ENCODE results near the gene RGS18.
"Not testable (repeated sequence)": the region's sequence is repeated elsewhere in the genome, so short reads cannot be mapped to it uniquely, and the experiment has no call there.

RGS18 gene, protein sequence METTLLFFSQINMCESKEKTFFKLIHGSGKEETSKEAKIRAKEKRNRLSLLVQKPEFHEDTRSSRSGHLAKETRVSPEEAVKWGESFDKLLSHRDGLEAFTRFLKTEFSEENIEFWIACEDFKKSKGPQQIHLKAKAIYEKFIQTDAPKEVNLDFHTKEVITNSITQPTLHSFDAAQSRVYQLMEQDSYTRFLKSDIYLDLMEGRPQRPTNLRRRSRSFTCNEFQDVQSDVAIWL

DNA sequence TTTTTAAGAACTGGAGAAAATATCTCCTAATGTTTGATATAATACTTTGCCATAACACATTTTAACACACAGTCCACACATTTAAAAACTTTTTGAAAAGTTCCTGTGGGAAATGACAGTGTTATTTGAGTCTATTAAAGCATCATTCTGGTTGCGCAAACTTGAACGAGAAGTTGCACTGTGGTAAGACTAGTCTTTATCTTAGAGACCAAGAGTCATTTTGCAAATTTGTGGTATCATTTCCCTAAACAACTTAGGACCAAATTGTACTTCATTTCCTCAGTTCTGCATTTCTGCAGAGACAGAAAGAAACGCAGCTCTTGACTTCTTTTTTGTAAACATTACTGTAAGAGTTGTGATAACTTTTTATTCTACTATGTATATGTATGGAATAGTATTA is at the start of gene RGS18:
TSS of gene RGS18 (plus strand) at position 282 of the 400 bp plus-strand sequence. CDS start 176 bp downstream, outside the sequence.
- DNase-seq (ENCODE audit: low spot score) = peak; percentile 15

DNA sequence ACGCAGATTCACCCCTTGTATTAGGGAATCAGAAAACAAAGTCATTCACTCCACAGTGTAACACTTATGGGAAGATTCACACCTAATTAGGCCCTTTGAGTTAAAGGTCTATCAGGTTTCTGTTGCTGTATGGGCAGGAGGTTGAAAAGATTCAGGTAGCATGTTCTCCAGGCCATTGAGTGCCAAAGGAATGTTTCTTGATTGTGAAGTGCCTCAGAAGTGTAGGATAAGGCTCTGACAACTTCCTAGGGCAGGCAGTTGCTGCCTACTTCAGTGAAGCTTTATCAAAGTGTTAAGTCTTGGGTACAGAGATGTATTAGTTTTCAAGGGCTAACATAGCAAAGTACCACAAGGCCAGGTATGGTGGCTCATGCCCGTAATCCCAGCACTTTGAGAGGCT is 48.7 kb upstream of the RGS18 start:
- no peak for DNase-seq (ENCODE audit: low spot score)

DNA sequence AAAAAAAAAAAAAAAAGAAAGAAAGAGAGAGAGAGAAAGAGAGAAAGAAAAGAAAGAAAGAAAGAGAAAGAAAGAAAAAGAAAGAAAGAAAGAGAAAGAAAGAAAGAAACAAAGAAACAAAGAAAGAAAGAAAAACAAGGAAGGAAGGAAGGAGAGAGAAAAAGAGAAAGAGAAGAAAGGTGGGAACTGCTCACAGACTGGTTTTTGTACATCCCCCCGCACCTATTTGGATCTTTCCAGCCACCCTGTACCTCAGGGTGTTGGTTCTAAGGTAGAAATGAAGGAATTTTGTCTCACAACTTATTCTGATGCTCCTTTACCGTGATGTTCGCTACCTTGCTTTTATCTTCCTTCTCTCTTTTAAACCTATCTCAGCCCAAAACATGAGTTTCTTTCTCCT is 43.3 kb upstream of the RGS18 start:
- DNase-seq (ENCODE audit: low spot score) = no peak

DNA sequence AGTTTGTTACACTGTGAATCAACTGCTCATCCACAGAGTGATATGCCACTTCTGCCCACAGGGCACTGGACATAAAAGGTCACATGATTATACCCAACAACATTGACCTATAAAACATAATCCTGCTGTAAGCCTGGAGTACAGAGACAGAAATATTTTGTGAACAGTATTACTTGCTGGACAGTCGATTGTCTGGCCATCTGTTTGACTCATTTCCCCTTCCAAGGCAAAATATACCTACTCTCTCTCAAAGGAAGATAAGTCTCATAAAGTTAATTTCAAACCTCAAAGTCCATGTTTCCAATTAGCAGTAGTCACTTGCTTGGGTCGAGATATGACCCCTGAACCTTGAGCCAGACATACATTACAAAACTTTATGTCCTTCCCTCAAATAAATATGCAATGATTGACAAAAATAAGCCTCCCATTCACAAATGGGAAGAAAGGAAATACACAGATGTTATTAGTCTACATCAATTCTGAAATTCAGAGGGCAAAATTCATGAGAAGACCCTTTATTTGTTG is 39.3 kb upstream of the RGS18 start:
- no peak for DNase-seq (ENCODE audit: low spot score)

DNA sequence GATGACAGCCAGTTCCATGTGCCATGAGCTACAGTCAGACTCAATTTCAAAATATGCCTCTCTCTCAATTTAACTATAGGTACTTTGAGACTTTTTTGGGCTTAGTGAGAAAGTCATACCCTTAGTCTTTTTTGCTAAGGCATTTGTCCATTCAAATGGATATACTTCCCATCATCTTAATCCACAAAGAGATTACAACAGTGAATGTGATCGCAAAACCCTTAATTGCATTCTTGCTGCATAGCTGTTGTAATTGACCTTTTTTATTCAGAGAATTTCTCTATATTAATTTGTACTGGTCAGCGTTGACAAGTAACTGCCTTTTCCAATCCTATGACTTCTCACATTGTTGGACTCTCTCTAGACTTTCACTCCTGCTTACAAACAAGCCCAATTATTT is 38.6 kb upstream of the RGS18 start:
- DNase-seq (ENCODE audit: low spot score) = no peak

DNA sequence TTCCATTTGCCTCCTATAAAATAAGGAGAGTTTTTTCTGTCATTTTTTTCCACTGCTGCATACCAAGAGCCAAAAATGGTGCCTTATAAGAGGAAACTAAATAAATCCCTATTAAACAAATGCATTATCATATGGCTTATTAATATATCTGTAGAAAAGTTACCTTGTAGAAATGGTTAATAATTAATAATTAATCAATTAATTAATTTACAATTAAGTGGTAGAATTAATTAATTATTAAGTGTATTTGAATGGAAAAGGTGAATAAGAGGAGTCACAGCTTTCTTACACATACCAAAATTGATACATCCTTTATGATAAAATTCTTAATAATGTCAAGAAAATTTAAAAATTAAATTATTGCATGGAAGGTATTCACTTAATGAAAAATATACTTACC is 35.6 kb upstream of the RGS18 start:
- no peak for DNase-seq (ENCODE audit: low spot score)

DNA sequence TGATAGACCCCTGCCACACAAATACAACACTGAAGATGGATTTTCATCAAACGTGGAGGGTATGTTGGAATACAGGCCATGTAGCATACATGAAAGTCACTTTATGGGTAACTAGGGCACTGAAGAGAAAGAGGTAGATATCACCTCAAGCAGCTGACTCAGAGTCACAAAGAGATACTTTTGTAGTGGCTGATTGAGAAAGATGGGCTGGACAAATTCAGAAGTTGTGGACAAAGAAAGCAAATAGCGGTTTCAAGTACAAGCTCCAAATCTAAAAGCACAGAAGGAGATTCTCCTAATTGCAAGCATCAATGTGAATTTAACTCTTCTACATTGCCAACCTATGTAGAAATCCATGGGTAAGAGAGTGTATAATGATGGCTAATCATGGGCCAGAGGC is 35.0 kb upstream of the RGS18 start:
- DNase-seq (ENCODE audit: low spot score) = no peak

DNA sequence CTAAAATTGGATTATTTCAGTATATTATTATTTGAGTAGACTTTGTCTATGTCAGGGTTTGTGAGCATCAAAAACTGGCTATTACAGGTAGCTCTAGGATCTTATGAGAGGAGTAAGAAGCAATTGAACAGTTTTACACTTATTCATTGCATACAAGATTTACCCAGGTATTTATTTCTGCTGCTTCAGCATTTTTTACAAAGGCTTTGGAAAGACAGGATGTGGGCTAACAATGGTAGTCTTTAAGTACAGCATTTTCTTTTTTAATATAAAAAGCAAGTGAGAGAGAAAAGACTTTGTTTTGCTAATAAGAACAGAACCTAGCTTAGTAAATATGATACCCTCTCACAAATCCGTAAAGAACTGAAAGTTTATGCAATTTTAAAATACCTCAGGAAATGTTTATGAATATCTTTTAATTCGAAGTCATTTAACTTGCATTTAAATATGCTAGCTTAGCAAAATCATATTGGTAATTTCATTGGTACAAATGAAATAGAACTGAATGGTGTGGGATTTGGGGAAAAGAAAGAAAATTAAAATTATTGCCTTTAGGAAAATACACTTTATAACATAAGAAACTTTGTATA is 32.1 kb upstream of the RGS18 start:
- DNase-seq (ENCODE audit: low spot score) = no peak

DNA sequence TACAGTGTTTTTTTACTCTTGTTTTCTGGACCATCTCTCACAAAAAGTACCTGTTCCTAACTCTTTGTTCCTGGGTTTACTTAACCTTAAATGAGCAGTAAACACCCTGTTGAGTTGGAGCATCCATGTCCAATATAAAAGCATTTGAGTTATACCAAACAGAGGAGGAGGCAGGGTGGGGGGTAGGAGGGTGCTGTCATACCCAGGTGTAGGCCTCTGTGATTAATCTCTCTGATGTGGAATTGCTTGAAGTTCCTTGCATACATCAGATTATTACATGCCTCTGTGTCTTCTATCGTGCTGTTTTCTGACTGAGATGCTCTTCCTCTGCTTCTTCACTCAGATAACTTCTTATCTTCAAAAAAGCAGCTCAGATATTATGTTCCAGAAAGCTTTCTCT is 28.1 kb upstream of the RGS18 start:
- DNase-seq (ENCODE audit: low spot score) = no peak

DNA sequence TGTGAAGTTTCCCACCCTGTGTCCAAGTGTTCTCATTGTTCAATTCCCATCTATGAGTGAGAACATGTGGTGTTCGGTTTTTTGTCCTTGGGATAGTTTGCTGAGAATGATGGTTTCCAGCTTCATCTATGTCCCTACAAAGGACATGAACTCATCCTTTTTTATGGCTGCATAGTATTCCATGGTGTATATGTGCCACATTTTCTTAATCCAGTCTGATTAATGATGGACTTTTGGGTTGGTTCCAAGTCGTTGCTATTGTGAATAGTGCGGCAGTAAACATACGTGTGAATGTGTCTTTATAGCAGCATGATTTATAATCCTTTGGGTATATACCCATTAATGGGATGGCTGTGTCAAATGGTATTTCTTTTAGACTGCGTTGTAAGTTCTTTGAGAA is 27.4 kb upstream of the RGS18 start:
- not testable (repeated sequence) for DNase-seq (ENCODE audit: low spot score)

DNA sequence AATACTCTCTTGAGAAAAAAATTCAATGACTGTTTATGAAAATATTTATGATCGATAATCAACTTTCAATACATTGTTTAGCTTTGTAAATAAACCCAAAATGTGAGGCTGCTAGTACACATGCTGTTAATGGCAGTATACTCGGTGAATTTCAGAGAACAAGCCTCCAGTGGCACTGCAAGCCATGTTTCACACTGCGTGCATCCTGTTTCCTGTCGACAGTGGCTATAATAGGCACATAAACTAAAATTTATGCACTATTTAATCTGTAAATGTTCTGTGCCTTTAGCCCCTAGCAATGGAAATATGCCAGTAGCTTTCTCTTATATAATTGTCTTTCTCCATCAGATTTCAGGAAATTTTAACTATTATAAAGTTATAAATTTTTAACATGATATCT is 26.3 kb upstream of the RGS18 start:
- no peak for DNase-seq (ENCODE audit: low spot score)

DNA sequence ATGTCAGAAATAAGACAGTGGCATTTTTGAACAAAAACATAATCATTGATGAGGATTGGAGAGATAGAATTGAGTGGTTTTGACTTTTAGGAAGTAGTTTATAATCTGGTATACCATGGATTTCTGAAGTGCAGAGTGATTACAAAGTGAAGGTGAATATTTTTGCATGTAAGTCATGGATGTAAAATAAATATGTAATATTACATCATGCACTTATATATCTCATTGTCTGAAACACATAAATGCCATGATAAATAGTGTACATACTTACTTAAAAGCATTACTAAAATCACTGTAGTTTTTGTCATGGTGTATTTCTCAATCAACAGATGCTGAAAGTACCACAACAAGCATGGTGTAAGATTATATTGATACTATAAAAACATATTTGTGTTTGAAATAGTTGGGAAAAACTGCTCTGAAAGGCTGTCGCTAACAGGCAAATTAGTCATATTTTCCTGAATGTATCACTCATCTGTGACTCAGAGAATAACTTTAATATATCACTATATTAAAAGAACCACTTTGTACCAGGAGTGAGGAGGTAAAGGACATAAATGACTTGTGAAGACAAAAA is 24.8 kb upstream of the RGS18 start:
- no peak for DNase-seq (ENCODE audit: low spot score)

DNA sequence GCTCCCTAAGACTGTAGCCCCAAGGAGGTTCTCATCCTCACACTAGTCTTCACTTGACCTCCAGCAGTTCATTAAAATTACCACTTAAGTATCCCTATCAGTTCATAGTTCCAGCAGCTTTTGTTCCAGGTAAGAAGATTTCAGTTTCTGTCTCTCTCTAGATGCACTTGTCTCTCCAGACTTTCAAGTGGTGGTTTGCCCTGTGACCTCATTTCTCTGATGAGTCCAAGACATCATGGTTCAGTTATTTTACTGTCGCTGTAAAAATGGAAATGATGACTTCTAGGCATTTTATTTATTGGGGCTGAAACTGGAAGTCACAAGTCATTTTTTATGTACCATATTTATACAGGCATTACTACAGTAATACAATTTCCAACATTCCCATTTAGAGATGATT is 17.9 kb upstream of the RGS18 start:
- no peak for DNase-seq (ENCODE audit: low spot score)

DNA sequence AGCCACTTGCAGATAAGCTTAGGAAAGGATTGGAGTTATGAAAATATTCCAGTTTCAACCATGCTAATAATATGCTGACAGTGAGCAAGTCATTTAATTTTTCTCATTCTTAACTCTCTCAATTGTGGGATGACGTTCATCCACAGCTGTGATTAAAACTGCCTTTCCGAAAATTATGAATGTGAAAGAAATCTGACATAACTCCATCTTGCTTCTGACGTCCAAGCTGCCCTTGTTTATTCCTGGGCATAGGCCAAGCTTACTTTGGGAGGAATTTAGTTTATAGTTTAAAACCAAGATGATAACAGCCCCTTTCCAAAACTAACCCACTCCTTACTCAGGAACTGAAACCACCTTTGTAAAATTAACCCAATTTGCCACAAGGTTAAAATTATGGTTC is 11.0 kb upstream of the RGS18 start:
- no peak for DNase-seq (ENCODE audit: low spot score)

DNA sequence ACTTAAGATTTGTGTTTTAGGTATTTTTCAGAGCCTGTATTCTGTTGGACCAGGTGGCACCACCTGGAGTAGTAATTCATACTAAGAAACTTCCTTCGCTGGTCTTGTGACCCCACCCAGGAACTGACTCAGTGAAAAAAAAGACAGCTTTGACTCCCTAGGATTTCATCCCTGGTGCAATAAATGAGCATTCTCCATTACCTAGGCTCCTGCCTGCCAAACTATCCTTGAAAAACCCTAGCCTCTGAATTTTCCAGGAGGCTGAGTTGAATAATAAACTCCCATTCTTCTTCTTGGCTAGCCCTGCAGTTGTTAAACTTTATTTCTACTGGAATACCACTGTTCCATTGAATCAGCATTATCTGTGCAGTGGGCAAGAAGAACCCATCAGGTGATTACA is 10.6 kb upstream of the RGS18 start:
- no peak for DNase-seq (ENCODE audit: low spot score)

DNA sequence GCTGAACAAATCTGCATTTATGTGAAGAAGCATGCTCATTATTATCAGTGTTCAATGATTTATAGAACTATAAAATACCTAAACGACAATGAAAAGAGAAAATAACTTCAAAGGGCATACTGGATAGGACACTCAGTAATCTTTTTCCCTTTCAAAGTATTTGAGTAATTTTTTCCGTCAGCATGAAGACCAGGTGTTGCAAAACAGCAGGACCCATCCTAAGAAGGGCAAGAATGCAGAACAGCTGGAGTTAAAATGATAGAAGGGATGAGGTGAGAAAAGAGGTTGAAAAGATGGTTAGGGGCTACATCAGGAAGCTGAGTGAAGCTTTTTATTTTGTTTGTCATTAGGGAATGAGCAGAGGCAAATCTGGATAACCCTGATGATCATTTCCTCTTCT is 7.1 kb upstream of the RGS18 start:
- no peak for DNase-seq (ENCODE audit: low spot score)

DNA sequence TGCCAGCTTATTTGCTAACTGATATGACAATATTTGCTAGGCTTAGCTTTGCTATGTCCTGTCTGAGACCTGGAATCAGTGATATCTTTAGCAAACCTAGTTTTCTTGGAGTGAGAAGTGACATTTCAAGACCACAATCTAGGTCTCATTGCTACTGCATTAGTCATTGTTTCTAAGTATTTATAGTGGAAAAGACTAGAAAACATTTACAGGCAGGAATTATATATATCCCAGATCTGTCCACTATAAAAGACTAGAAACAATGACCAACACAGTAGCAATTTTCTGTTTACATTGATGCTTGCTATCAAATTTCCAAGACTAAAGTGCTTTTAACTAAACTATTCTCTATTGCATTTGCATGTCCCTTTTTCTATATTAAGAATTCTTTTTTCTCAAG is 5.0 kb upstream of the RGS18 start:
- DNase-seq (ENCODE audit: low spot score) = no peak

DNA sequence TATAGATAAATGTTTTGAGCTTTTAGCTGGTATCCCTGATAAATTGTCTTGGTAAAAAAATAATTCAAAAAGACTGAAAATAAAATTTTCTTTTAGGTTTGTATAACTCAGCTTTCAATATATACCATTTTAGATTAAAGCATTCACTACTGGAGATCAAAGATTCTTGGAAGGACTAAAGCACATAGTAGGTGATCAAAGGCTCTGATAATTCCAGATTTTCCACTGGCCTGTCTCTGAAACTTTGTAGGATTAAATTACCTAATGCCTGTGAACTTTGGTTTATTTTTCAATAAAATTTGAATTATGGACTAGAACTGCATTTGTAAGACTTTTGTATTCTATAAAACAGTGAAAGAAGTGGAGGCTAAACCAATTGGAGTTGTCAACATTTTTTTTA is 1.2 kb upstream of the RGS18 start:
- no peak for DNase-seq (ENCODE audit: low spot score)

DNA sequence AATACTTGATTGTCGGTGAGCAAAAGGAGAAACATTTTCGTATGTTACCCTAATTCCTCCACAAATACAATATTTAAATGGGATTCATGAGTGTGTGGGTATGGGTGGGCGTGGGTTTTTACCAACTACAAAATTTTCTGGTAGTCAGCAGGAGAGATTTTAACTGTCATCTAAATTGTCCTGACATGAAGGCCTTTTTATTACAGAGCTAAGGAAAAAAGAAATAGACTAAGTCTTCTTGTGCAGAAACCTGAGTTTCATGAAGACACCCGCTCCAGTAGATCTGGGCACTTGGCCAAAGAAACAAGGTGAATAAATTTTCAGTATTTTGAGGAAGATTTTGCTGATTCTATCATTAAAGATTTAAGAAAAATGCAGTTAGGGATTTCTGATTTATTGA is 752 bp downstream of the RGS18 start:
- no peak for DNase-seq (ENCODE audit: low spot score)

DNA sequence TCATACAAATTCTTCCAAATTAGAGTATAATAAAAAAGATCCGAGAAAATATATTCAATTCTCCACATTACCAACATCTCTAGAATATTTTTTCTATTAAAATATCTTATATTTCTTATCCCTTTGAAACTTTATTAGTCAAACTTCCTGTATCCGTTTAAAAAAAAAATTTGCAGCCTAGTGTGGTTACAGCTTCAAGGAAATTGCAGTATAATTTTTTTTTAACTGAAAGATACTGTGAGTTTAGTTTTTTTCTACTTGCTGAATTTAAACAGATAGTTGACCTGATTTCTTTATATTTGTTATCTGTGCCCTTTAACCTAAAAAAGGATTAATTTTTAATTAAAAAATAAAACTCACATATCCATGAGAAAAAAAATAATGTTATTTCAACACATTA is 1.5 kb downstream of the RGS18 start:
- DNase-seq (ENCODE audit: low spot score) = no peak

DNA sequence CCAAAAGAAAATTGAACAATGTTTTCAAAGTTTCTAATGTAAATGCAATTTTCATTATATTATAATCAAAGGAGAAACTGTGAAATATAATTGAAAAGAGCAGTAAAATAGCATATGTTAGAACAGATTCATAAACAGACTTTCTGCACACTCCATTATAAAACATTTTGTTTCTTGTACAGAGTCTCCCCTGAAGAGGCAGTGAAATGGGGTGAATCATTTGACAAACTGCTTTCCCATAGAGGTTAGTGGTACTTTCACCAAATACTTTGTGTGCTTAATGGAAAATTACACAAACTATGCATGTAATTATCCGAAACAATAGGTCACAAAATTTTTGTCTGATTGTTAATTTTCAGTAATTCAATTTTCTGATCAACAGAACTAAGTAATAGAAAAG is 1.9 kb downstream of the RGS18 start:
- DNase-seq (ENCODE audit: low spot score) = no peak

DNA sequence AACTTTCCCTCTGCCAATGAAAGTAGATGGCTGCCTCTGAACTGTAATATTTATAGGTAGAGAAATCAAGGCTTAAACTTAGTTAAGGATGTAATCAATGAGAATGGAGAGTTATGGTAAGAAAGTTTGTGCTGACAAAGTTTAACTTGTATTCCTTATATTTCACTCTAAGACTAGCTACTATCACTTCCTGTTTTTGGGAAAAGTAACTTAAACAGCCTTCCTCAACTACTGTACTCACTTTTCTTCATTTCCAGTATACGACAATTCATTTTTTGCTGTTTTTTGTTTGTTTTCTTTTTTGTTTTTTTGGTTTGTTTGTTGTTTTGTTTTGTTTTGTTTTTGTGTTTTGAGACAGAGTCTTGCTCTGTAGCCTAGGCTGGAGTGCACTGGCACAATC is 3.7 kb downstream of the RGS18 start:
- no peak for DNase-seq (ENCODE audit: low spot score)

DNA sequence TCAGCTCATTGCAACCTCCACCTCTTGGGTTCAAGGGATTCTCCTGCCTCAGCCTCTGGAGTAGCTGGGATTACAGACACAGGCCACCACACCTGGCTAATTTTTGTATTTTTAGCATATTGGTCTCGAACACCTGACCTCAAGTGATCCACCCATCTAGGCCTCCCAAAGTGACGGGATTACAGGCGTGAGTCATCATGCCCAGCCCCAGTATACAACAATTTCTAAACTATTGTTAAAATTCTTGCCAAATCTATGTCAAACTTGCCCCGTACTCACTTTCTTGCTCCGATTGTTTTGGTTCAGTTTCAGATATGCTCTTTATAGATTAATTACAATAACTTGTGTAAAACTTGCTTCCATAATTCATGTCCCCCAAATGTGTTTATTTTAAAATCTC is 4.1 kb downstream of the RGS18 start:
- DNase-seq (ENCODE audit: low spot score) = no peak

DNA sequence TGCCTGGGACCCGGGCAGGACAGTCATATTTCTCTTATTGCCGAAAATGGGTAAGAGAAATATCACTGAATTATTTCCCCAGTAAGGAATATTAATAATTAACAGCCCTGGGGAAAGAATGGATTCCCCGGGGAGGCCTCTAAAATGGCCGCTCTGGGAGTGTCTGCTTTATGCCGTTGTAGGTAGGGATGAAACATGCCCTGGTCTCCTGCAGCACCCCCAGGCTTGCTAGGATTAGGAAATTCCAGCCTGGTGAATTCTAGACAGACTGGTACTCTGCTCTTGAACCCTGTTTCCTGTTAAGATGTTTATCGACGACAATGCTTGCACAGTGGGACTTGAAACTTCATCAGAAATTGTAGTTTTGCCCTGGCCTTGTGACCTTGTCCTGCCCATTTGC is 6.7 kb downstream of the RGS18 start:
- not testable (repeated sequence) for DNase-seq (ENCODE audit: low spot score)

Measured in activated CD4-positive, alpha-beta T cell treated with anti-CD3 and anti-CD28 coated beads, Interleukin-2, Interleukin-4, amounts not matched to agents 100 ng/mL and 50 ng/mL, durations not matched to agents 16 hours and 8 hours (primary cell).